HG03097 (cell line): Measurements from ENCODE around the gene MAGEA9B.
"Not testable (repeated sequence)": the region's sequence is repeated elsewhere in the genome, so short reads cannot be mapped to it uniquely, and the experiment has no call there.

Experiments
- ATAC-seq: cut with Tn5 transposase; IDR thresholded peaks from one replicate; pipeline ENCODE4 v1.9.1; 2021; ENCODE audit not compliant: unreplicated experiment, low FRiP score

Gene MAGEA9B, protein sequence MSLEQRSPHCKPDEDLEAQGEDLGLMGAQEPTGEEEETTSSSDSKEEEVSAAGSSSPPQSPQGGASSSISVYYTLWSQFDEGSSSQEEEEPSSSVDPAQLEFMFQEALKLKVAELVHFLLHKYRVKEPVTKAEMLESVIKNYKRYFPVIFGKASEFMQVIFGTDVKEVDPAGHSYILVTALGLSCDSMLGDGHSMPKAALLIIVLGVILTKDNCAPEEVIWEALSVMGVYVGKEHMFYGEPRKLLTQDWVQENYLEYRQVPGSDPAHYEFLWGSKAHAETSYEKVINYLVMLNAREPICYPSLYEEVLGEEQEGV

DNA sequence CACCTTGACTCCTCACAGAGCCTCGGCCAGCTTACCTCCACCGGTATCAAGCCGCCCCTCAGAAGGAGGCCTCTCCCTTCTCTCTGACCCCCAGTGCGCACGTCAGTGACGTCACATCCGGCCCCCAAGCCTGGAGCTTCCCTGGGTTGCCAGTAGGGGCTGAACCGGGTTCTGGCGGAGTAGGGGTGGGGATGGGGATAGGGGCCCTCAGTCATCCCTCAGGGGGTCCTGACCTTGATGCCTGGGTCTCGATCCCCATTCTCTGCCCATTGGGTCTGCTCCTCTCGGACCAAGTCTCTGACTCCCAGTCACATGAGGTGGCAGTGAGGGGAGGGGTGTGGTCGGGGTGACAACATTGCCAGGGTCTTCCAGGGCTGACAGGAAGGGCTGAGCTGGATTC lies at the start of gene MAGEA9B:
MAGEA9B (minus strand) TSS at position 101 of the 400 bp plus-strand sequence. CDS start 4,280 bp downstream, outside the sequence.
- not testable (repeated sequence) for ATAC-seq

- no peak for ATAC-seq
Measured at GRCh38 chrX:149633511-149633910, 46.3 kb upstream of the MAGEA9B start.

DNA sequence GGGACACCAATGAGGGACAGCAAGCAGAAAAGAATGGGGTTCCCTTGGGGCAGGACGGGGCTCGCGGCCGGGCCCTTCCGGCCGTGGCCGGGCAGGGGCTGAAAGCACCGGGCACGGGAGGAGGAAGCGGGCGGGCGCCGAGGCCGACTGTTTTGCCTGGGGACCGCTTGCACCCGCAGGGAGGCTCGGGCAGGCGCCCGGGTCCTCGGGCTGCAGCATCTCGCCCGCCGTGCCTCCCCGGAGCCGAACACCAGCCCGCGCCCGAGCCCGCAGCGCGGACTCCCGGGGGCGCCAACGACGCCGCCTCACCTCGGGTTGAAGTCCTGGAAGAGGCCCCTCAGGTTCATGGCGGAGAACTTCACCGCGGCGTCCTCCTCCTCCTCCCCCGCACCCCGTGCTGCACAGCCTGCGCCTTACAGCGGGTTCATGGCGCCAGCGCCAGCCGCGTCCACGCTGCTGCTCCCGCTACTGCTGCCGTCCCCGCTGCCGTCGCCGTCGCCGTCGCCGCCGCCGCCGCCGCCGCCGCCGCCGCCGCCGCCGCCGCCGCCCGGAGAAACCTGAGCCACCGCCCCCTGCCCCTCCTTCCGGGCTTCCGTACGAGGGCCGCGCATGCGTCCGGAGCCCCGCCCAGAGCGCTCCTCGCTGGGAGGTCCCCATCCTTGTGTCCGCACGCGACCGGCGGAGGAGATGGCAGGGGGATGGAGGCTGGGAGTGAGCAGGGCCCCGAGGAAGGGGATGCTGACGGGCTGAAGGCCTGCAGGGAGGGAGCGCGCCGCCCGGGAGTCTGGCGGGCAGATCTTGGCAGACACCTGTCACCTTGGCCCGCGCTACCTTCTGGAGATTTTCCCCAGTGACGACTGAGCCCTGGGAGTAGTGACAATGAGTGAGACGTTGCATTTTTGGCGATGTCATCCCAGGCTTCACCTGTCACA lies 44.2 kb upstream of the MAGEA9B start, which contains the start of gene TMEM185A:
TMEM185A (minus strand) TSS at position 559 of the 932 bp plus-strand sequence; CDS start at position 347, 212 bp downstream.
- peak; percentile 83 for ATAC-seq

GRCh38 chrX:149630681-149631233 lies 43.5 kb upstream of the MAGEA9B start:
- no peak for ATAC-seq

DNA sequence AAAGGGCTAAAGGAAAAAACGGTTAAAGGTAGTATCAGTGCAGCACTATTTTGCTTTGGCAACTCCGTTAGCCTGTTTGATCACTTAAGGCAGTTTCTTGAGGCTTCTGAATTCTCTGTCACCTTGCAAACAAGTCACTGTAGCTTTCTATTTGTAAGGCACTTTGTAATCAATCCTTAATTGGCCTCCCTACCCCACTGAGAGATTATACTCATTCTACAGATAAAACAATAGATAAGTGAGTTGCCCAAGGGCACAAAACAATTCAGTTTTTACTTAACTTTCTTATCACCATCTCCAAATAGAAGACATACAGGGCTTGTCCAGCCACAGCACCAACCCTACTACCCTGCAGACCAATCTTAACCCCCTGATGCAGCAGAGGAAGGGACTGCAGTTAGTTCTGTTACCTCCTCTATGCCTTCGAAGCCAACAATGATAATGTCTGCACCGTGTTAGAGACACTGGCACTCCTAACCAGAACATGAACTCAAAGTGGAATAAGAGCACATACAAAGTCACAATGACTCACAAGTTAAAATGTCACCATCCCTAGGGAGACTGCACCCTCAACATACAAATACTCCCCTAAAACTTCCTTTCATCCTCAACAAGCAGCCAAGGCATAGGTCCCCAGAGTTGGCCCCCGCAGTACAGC lies 42.6 kb upstream of the MAGEA9B start:
- no peak for ATAC-seq

DNA sequence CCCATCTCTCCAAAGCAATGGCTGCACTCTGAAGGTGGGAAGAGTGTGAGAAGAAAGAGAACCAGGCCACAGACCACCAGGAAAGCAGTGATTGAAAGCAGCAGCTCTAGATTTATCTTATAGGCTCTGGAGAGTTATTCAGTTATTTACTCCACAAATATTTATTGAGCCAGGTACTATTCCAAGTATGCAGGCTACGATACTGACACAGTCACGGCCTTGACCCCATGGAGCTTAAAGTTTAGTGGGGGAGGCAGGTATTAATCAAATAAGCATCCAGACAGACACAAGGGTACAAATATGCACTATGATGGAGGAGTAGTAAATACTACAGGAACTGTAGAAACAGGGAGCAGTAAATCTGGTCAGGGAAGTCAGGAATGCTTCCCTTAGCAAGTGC lies 41.5 kb upstream of the MAGEA9B start:
- ATAC-seq: no peak

- no peak for ATAC-seq
Measured at GRCh38 chrX:149628280-149628679, 41.0 kb upstream of the MAGEA9B start.

- not testable (repeated sequence) for ATAC-seq
Measured at GRCh38 chrX:149626829-149627228, 39.6 kb upstream of the MAGEA9B start.

- ATAC-seq: not testable (repeated sequence)
Measured at GRCh38 chrX:149619662-149620061, 32.4 kb upstream of the MAGEA9B start.

- ATAC-seq: no peak
Measured at GRCh38 chrX:149618871-149619270, 31.6 kb upstream of the MAGEA9B start.

GRCh38 chrX:149611623-149612175 lies 24.4 kb upstream of the MAGEA9B start:
- ATAC-seq: no peak

- no peak for ATAC-seq
Measured at GRCh38 chrX:149610511-149610910, 23.3 kb upstream of the MAGEA9B start.

DNA sequence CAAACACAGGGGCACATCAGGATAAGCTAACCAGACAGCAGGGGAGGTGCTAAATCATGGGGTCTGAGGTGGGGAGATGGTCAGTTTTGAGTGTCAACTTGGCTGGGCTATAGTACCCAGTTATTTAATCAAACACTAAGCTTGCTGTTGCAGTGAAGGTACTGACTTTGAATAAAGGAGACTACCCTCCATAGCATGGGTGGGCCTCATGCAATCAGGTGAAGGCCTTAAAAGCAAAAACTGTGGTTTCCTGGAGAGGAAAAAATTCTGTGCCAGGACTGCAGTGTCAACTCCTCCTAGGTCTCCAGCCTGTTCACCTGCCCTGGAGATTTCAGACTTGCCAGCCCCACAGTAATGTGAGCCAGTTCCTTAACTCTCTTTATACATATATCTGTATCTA lies 20.4 kb upstream of the MAGEA9B start:
- no peak for ATAC-seq

DNA sequence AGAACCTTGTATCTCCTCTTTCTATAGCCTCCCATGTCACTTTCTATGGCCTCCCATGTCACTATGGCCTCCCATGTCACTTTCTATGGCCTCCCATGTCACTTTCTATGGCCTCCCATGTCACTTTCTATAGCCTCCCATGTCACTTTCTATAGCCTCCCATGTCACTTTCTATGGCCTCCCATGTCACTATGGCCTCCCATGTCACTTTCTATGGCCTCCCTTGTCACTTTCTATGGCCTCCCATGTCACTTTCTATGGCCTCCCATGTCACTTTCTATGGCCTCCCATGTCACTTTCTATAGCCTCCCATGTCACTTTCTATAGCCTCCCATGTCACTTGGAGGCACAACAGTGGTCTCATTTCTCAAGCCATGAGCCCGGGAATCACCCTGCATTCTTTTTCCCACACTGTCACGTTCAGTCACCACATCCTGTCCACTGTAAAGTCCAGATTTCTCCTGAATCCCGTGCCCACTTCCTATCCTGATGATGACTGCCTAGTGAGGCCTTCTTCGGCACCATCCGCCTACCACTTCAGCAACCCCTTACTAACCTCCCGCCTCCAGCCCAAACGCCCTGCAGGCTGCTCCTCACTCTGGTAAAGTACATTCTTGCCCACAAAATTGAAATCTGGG lies 18.1 kb upstream of the MAGEA9B start:
- not testable (repeated sequence) for ATAC-seq

GRCh38 chrX:149598603-149599002 lies 11.3 kb upstream of the MAGEA9B start:
- ATAC-seq: not testable (repeated sequence)

DNA sequence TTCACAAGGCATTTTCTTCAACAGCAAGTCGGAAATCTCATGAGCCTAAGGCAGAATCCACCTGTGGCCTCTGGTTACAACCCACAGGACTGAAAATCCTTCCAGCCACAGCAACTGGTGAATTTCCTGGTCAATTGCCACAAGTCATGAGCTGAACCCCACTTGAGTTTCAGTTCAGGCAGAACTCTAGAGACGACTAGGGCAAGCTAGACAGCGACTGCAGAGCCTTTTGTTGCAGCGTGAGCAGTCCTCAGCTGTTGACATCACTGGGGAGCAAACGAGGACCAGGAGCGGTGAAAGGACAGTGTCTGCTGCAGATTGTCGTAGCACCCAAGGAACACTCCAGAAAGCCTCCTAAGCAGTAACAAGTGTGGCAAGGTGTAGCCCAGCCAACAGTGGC lies 8.7 kb upstream of the MAGEA9B start:
- not testable (repeated sequence) for ATAC-seq

DNA sequence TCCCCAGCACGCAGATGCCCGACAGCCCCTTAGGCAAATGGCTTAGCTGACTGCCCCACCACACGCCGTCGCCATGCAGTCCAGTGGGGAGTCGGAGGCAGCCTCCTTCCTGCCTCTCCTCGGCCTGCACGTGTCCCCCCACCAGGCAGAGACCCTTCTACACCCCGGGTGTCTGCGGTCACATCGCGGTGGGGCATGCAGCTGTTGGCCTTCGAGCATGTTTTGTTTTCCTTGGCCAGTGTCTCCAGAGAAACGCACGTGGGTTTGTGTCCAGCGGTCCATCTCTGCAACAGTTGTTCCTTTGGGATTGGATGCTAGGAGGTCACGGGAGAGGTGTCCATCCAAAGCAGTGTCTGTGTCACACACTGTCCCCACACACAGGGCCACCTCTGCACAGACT lies 8.0 kb upstream of the MAGEA9B start, which contains the start of gene HSFX2:
HSFX2 (minus strand) TSS at position 101 of the 400 bp plus-strand sequence. CDS start 614 bp downstream, outside the sequence.
- ATAC-seq: not testable (repeated sequence)

GRCh38 chrX:149590993-149591392 lies 3.7 kb upstream of the MAGEA9B start:
- not testable (repeated sequence) for ATAC-seq

- not testable (repeated sequence) for ATAC-seq
Measured at GRCh38 chrX:149585631-149586030, 1.6 kb downstream of the MAGEA9B start.
